Measurements from ENCODE around the gene KIAA1328. TPM values are rescaled to one million over a fixed set of nuclear protein-coding genes. Genes with fewer than 3 reads are reported as not detected.
A peak's percentile ranks its signal among the peaks of the same experiment; 100 is the strongest.
"Not testable (repeated sequence)": the region's sequence is repeated elsewhere in the genome, so short reads cannot be mapped to it uniquely, and the experiment has no call there.

KIAA1328 gene
- total RNA-seq = 20.1 TPM

DNA sequence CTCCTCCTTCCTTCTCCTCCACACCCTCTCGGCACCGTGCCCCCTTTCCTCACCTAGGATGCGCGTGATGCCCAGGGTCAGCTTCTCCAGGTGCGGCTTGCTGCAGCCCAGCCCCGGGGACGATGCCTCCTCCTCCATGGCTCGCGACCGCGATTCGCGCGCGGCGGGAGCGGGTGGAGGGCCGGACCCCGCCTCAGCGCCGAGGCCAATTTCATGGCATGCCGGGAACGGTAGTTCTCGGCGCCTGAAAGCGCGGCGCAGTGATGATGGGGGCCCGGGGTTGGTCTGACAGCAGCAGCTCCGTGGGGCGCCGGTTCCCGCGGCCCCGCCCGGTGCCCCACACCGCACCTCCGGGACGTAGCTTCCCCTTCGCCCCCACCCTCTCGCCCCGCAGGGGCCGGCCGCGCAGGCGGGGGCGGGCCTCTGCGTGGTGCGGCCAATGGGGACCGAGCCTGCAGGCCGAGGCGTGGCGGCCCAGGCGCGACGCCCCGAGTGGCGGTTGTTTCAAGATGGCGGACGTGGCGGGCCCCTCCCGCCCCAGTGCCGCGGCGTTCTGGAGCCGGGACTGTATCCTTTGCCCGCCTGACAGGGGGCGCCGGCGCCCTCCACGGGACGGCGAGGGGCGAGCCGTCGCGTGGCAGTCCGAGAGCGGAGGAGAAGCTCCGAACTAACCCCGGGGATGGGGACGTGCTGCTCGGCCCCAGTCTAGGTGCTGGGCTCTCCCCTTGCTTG lies at the start of gene KIAA1328, which contains the start of gene TPGS2:
KIAA1328 (plus strand) TSS at position 498 of the 732 bp plus-strand sequence; CDS start at position 510, 12 bp downstream.
TPGS2 (minus strand) TSS at position 373 of the 732 bp plus-strand sequence; CDS start at position 138, 235 bp downstream.
- peak; percentile 71 for DNase-seq

- no peak for DNase-seq
These were observed 48.2 kb upstream of the KIAA1328 start for GRCh38 chr18:36780748-36781147.

- no peak for DNase-seq
These were observed 46.2 kb upstream of the KIAA1328 start for GRCh38 chr18:36782710-36783109.

GRCh38 chr18:36783792-36784191 lies 45.1 kb upstream of the KIAA1328 start:
- DNase-seq = no peak

DNA sequence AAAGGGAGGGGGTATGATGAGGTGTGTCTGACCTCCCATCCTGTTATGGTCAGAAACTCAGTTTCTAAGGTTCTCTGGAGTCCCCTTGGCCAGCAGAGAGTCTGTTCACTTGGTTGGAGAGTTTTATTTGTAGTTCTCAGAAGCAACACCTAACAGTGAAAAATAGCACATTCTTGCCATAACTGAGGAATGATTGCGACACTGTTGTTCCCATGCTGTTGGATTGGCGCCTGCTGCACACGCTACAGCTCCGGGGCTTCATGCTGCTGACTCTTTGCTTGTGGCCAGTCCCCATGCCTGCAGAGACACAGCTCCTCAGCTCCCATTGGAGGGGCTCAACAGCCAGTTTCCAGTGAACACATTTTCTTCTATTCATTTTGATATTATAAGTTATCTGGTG lies 42.2 kb upstream of the KIAA1328 start:
- no peak for DNase-seq

DNA sequence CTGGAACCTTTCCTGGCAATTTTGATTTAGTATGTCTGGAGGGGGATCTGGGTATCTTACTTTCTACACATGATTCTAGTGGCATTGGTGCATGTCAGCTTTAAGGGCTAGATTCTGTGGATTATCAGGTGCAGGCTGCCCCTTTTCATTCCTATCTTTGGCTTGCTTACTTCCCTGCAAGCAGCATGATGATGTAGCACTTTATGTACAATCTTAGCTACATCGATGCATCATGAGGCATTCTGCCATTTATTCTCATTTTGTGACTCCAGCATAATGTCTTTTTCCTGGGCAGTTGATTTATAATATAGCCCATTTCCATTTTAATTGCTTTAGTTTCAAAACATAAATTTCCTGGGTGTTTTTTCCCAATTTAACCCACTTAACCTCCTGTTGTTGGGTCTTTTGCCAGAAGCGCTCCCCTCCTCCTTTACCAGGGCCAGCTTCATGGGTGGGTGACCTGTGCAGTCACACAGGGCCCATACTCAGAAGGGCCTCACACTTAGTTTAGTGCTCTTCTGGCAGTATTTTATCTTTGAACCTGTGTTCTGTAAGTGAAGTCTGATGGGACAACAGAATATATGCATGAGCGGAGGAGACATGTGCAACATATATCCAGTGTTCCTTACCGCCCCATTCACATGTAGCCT lies 36.2 kb upstream of the KIAA1328 start:
- DNase-seq = no peak

- no peak for DNase-seq
These were observed 30.0 kb upstream of the KIAA1328 start for GRCh38 chr18:36798738-36799473.

GRCh38 chr18:36805105-36805504 lies 23.8 kb upstream of the KIAA1328 start:
- no peak for DNase-seq

GRCh38 chr18:36808681-36809080 lies 20.2 kb upstream of the KIAA1328 start:
- no peak for DNase-seq

GRCh38 chr18:36809590-36810381 lies 19.1 kb upstream of the KIAA1328 start:
- peak; percentile 48 for DNase-seq

- DNase-seq = no peak
These were observed 17.5 kb upstream of the KIAA1328 start for GRCh38 chr18:36811430-36811829.

- no peak for DNase-seq
These were observed 17.0 kb upstream of the KIAA1328 start for GRCh38 chr18:36811955-36812354.

GRCh38 chr18:36812678-36813077 lies 16.2 kb upstream of the KIAA1328 start:
- DNase-seq = no peak

- no peak for DNase-seq
These were observed 15.7 kb upstream of the KIAA1328 start for GRCh38 chr18:36813101-36813775.

GRCh38 chr18:36813824-36814223 lies 15.1 kb upstream of the KIAA1328 start:
- no peak for DNase-seq

DNA sequence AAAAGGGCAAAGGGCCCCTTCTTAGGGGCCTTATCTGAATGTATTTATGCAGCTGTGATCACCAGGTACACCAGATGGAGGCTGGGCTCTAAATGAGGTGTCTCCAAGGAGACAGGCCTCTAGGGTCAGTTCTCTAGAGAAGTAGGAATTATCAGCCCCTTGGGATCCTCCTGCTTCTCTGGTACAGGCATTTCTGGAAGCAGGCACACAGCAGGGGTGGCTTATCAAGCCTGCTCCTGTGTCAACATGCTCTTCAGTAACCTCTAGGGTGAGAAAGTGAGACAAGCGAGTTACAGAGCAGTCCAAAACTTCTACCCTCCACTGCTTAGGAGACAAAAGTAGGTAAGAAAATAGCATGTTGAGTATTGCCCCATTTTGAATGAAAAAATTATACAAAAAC lies 13.9 kb upstream of the KIAA1328 start:
- no peak for DNase-seq

DNA sequence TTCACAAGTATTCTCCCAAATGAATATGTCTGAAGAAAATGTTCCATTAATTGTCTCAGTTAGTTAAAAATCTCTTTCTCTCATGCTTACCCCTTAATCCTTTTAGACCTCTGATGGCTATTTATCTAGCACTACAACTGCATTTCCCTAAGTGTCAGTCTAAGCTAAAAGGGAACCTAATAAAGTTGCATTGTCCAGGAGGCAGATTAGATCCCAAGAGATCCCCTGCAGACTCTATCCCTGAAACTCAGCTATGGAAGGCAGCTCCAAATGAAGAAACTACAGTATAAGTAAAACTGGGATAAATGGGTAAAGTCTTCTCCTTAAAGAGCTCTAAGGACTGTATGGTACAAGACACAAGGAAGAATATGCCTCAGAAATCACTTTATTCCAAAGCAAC lies 12.8 kb upstream of the KIAA1328 start:
- not testable (repeated sequence) for DNase-seq

DNA sequence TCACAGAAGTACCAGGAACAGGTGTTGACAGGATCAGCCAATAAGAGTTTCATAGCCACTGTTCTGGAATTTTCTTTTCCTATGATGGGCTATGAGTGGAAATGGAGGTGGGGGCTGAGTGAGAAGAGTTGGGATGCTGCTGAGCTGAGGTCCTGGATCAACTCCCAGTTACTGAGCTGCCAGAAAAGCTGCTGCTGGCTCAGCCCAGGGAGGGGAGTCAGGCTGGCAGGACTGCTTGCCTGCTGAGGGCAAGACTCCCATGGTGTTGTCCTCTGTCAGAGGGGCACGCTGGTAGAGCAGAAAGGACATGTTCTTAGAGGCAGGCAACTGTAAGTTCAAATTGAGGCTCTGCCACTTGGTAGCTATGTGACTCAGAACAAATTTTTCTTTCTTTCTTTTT lies 11.9 kb upstream of the KIAA1328 start:
- no peak for DNase-seq

DNA sequence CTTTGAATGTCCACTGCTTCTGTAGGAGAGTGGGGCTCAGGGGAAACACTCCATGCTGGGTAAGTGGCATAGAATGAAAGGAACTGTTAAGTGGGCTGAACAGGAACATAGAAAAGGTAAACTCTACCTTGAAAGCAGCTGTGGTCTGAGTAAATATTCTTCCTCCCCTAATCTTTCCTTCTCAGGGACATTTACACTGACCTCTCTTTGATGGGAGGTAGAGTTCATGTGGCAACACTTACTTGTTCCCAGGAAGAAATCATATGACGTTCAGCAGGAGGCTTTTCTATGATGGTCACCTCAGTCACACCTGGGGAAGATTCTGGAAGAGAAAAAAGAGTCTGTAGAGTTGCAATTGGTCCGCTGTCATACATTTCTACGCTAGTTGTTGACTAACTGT lies 10.3 kb upstream of the KIAA1328 start:
- no peak for DNase-seq

DNA sequence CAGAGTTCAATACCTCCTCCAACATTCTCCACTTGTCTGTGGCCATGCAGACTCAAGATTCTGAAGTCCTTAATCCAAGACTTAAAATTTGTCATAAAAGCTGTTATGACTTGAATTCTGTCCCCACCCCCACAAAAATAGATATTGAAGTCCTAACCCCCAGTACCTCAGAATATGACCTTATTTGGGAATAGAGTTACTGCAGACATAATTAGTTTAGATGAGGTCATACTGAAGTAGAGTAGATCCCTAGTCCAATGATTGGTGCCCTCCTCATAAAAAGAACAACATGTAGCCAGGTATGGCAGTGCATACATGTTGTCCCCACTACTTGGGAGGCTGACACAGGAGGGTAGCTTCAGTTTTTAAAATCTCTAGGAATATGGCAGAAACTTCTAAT lies 9.3 kb upstream of the KIAA1328 start:
- DNase-seq = no peak

- DNase-seq = no peak
These were observed 7.2 kb upstream of the KIAA1328 start for GRCh38 chr18:36821681-36822080.

- DNase-seq = no peak
These were observed 3.4 kb upstream of the KIAA1328 start for GRCh38 chr18:36825526-36825925.

Measured in skin of body (tissue), 2 donors.